HG03108 (cell line): ENCODE data around the gene CHMP6.

Experiments used
- ATAC-seq: cut with Tn5 transposase; IDR thresholded peaks from one replicate; pipeline ENCODE4 v1.9.1; 2021; ENCODE audit warnings: moderate library complexity; ENCODE audit not compliant: unreplicated experiment

CHMP6 gene

DNA sequence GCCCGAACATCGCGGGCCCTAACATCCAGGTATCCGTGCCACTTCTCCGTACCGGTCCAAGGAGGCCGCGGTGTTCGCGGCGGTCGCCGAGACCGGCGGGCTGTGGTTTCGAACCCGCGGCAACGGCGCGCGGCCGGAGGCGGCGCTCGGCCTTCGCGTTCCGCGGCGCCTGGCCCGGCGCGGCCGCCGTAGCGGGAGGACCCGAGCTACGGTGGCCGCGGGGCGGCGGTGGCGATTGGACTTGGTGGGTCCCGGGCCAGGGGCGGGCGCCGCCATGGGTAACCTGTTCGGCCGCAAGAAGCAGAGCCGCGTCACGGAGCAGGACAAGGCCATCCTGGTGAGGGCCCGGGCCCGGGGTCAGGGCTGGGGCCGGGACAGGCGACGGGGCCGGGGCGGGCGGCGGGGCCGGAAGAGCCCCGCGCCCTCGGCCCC lies at the start of gene CHMP6:
Gene CHMP6, plus strand, starts transcription at position 197 of the 432 bp plus-strand sequence. Its CDS starts 78 bp downstream, at position 275.
- ATAC-seq: no peak

DNA sequence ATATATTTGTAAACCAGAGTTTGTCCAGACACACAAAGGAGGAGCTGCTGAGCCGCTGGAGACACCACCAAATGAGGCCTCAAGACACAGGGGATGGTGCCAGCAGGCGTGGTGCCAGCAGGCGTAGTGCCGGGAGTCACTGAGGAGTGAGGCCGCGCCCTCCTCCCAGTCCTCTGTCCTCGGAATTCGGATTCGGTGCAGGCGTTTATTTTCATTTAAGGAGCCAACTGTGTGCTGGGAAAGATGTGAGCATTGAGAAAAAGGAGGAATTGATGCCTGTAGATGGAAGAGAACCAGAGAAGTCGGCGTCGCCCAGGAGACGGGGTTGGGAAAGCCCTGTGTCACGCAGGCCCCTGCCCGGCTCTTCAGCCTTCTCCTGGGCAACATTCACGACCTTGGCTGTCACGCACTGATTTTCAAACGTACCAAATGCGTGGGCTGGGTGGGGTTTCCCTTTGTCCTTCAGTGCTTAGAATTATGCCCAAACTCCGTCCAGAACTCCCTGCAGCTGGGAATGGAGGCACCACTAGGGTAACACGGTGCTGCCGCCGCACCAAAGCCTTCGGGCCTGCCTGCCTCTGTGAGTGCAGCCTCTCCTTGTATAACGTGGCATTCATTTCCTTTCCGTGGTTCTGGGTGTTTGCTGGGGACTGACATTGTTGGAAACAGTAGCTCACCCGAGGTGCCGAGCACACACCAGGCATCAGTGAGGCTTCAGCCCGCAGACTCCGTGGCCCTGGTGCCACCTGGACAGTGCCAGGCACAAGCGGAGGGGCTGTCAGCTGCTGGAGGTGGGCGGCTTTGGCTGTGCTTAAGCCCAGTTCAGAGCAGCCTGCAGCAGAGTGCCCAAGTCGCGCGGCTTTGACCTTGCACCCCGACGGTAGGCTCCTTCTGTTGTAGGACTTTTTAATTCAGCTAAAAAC lies 49.0 kb upstream of the CHMP6 start:
- ATAC-seq: no peak

DNA sequence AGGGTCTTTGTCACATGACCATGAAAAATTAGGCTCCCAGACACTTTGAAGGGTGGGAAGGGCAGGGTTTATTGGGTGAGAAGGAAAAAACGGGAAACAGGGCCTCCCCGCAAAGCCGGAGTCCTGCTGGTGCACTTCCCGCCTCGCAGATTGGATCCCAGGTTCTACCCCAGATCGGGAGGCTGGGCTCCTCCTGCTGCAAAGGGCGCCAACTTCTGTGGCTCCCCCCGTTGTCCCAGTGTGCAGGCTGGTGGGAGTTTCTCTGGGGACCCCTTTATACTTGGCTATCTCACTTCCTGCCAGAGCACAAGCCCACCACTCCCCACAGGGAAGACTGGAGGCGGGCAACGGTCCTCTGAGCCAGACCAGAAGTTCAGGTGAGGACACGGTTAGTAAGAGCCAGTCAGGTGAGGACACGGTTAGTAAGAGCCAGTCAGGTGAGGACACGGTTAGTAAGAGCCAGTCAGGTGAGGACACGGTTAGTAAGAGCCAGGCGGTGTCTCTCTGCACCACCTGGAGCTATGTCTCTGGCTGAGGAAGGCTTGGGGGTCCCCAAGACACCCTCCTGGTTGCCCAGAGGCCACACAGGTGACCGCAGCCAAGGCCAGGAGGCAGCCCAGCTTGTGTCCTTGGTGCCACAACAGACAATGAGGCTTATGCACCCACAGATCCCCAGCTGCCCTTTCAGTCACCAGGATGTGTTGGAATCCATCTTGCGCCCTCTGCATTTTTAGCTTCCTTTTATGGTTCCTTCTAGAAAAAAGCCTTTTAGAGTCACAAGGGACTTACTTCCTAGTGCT lies 48.1 kb upstream of the CHMP6 start:
- no peak for ATAC-seq

DNA sequence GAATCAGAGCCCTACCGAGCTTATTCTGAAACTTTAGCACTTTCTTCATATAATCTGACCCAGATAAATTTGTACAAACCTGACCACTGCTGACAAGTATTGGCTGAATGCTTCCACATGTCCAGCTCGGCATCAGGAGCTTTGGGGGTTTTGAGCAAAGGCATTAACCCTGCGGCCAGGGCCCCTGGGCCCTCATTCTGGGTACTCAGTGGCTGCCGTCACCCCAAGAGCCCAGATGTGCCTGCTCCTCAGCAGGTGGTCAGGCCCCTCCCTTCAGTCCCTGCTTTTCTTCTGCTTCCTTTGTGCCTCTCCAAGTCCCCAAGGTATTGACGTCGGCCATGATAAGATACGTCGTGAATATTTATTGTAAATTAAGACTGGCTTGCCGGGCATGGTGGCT lies 47.3 kb upstream of the CHMP6 start:
- ATAC-seq: no peak

DNA sequence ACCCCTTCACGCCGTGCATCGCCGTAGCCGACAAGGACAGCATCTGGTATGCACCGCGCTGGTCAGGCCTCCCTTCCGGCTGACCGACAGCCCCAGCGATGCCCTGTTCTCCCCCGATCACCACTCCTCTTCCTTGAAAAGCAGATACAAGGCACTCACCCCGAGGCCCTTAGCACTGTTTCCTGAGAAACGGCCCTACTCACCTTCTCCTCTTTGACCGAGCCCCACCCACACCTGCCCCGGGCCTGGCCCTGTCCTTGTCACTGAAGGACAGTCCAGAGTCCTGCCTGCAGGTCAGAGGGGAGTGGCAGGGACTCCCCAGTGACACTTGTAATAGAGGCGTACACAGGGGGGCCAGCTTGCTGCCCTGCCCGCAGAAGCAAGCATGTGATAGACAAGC lies 45.9 kb upstream of the CHMP6 start:
- no peak for ATAC-seq

DNA sequence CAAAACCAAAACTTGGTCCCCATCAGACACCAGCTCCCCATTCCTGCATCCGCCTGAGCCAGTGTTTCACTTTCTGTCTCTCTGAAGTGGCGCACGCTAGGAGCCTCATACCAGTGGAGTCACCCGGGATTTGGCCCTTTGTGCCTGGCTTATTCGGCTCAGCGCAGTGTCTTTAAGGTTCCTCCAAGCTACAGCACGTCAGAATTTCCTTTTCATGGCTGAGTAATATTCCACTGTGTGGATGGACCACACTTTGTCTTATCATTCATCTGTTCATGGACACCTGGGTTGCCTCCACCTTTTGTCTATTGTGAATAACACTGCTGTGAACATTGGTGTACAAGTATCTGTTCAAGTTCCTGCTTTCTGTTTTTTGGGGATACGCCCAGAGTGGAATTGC lies 45.2 kb upstream of the CHMP6 start:
- ATAC-seq: no peak

DNA sequence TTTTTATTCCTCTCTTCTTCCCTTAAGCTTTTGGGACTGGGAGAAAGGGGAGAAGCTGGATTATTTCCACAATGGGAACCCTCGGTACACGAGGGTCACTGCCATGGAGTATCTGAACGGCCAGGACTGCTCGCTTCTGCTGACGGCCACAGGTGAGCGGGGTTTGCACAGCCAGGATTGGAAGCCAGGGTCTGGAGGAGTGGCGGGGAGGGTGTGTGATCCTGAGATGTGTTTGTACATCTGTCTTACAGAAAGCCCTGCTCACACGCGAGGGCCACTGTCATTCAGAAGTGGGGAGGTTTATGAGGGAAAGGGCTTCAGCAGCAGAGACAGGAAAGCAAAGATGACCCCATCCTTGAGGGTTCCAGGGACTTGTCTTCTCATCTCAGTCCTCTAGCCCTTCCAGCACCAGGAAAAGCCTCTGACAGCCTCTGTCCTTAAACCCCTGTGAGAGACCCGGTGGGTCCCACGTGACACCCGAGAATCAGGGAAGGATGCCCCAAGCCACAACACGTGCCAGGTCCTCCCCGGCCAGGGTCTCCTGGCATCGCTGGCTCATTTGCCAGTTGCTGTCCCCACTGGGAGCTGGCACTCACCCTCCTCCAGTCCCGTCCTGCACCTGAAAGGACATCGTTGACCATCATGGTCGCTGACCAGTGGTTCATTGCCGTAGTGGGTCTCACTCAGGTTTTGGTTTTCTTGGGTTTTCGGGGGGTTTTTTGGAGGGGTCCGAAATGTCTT lies 44.3 kb upstream of the CHMP6 start:
- ATAC-seq: no peak

DNA sequence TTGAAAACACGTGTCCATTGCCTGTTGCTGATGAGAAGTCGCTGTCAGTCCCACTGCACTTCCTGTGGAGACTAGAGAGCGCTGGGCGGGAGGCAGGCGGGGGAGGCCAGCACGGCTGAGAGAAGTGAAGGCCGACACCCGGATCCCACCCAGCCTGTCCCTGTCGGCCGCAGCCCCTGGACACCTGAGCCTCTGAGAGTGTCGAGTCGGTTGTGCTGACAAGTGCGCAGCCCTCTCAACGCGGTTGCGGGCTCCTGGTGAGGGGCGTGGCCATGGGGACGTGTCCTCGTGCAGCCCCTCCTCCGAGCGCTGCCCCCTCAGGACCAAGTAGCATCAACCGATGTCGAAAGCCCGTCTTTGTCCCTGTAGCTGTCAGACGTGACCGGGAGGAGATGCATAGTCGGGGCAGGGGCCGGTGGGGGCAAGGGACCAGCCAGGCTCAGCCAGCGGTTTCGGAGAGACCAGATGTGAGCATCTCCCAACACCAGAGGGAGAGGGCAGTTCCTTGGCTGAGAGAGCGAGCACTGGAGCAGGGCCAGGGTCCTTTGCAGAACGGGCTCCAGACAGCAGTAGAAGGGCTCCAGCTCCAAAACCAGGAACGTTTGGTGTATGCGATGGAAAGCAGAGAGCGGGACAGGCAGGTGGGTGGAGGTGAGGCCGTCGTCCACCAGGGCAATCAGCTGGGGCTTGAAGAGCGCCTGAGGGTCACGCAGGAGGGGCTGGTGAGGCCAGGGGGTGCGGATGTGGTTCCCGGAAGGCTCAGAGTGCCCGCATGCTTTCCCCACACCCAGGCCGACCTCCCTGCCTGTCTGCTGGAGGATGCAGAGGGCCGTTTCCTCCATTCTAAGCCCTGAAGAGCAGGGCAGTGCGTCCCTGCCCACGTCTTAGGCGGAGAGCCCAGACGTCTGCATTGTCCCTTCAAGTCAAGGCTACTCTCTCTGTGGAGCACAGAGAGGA lies 43.3 kb upstream of the CHMP6 start:
- no peak for ATAC-seq

DNA sequence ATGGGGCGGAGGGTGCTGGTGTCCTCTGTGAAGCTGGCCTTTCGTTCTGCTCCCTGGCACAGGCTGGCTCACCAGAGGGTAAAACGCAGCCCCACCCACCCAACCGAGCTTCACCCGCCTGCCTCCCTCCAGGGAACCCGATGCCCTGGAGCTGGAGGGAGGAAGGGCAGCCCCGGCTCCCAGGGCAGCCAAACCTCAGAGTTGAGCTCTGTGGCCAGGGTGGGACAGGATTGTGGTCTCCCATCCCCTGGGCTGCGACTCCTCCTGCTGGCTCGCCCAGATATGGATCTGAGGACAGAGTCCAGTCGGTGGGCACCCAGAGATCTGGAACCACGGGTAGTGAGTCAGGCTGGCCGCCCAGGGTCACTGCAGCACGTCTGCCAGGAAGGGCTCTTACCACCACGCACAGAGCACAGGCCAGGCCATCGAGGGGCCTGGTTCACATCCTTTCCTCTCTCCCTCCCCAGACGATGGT lies 42.6 kb upstream of the CHMP6 start:
- ATAC-seq: no peak

DNA sequence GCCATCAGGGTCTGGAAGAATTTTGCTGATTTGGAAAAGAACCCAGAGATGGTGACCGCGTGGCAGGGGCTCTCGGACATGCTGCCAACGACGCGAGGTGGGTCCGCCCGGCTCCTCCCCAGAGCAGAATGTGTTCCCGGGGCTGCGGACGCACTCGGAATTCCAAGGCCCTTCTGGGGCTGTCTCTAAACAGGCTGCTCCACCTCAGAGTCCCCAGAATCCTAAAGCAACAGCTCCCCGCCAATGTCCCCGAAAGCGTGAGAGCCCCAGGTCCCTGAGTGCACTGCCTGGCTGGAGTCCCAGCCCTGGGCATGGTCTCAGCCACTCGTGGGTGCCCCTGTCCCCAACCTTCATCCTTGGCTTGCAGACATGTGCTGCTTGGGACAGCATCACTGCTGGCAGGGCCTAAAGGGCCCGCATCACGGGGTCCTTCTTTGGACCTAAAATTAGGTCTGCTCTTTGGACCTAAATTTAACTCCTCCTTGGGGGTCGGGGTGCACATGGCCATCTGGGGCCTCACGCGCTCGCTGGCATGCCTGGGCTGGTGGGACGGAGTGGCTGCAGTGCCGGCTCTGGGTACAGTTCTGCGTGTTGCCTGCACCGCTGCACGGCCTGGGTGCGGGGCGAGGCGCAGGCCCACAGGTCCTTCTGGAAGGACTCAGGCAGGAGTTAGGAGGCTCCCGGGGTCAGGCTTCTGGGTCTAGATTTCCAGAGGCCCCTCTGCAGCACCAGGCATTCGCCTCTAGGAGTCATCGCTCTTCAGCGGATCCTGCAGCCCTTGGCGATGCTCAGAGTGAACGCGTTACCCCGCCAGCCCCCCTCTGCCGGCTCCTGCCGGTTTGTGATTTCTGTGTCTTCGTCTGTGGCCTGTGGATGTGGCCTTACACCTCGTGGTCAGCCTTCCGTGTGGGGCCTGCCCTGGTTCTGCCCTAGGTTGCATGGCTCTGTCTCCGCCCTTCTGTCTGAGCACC lies 41.9 kb upstream of the CHMP6 start:
- ATAC-seq: no peak

DNA sequence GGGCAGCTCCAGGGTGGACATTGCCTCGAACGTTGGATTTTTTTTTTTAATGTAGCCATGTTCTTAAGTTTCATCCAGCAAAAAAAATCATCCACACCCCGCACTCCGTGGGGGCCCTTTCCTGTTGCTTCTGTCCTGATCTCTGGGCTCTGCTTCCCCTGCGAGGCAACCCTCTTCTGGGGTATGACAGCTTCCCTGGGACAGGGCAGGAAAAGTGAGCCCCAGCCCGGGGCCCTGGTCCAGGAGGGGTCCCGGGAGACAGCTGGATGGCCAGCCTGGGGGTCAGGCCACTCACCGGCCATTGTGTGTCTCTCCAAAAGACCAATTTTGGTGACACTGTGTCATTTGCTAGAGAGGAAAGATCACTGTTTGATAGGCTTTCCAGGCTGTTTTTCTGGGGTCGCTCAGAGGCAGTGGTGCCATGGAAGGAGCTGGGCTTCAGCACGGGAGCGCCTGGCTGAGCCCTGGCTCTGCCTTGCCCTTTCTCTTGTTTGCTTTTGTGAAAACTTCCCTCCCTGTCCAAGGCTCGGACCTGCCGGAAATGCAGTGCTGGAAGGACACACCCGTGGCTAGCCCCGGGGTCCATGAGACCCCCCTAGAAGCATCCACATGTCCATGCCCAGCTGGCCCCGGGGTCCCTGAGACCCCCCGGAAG lies 41.0 kb upstream of the CHMP6 start:
- ATAC-seq: no peak

DNA sequence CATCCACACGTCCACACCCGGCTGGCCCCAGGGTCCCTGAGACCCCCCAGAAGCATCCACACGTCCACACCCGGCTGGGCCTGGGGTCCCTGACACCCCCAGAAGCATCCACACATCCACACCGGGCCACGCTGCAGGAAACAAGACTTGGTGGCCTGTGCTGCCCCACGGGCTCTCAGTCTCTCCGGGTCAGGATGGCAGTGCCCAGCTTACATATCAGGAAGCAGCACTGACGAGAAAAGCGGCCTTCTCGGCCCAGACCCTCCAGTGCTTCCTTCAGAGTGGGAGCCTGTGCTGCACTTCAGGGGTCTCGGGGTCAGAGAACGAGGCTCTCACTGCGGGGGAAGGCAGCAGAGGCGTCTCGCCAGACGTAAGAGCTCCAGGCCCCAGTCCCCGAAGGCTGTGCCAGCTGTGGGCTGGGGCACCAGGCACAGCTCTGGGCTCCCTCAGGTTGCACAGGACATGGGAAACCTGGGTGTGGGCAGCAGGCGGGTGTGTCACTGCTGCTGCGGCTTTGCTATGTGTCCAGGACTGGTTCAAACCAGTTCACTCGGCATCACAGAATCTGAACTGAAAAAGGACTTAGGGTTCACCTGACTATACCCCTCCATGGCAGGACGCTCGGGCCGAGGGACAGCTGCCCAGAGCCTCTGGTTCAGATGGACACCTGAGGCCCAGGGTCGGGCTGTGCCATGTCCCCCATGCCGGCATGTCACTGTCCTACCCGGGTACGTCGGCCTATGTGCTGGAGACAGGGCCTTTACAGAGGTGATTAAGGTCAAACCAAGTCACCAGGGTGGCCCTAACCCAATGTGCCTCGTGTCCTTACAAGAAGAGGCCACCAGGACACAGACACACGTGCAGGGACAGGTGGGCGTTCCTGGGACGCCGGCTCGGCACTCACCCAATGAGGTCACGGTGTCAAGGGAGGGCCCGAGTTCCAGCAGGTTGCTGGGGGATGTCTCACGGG lies 40.2 kb upstream of the CHMP6 start:
- no peak for ATAC-seq

DNA sequence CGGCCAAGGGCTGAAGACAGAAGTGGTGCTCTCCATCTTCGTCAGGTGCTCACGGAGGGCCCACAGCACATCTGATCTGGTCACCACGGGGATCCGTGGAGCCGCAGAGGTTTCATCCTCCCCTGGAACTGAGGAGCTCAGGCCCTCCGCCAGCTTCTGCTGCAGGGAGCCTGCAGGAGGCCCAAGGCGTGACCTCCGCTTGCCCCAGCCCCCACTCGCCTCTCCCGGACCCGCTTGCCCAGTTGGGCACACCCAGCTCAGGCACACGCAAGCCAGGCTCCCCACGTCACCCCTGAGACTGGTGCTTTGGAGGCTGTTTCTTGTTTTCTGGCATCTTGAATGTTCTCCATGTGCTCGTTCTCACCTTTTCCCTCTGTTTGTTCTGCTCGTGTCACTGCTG lies 39.4 kb upstream of the CHMP6 start:
- ATAC-seq: no peak

DNA sequence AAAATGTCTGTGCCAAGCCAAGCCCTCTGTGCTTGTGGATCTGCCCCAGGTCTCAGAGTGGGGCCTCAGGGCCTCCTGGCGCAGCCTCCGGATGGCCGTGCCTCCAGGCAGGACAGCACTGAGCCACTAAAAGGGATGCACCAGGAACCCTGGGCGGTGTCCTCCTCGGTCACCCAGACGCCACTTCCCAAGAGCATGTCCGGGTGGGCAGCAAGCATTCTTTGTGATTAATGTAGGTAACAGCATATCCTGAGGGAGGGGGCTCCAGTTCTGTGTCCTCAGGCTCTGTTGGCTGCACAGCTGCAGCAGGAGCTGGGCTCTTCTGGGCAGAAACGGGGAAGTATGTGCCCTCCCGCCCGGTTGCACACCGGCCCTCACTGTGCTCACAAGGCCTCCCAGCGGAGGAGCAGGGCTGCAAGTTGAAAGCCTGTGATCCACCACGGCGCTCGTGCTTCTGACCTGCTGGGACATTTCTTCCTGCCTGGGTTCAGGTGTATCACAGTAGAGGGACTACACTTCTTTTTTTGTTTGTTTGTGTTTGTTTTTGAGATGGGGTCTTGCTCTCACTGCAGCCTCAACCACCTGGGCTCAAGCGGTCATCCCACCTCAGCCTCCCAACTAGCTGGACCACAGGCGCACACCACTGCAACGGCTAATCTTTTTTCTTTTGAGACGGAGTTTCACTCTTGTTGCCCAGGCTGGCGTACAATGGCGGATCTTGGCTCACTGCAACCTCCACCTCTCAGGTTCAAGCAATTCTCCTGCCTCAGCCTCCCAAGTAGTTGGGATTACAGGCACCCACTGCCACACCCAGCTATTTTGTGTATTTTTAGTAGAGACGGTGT lies 37.9 kb upstream of the CHMP6 start:
- no peak for ATAC-seq

DNA sequence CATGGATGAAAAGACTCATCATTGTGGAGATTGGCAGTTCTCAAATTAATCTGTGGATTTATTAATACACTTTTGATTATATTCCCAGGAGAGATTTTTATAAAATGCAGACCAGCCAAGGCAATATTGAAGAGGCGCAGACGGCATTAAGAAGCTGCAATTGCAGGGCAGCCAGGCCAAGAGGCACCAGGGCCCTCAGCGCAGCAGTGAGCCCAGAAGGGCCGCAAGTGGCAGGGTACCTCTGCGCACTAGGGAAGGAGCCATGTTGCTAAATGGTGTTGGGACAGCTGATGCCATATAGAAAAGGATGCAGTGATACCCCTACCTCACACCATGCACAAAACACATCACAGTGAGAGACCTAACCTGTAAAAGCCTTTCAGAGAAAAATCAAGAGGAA lies 36.6 kb upstream of the CHMP6 start:
- no peak for ATAC-seq

DNA sequence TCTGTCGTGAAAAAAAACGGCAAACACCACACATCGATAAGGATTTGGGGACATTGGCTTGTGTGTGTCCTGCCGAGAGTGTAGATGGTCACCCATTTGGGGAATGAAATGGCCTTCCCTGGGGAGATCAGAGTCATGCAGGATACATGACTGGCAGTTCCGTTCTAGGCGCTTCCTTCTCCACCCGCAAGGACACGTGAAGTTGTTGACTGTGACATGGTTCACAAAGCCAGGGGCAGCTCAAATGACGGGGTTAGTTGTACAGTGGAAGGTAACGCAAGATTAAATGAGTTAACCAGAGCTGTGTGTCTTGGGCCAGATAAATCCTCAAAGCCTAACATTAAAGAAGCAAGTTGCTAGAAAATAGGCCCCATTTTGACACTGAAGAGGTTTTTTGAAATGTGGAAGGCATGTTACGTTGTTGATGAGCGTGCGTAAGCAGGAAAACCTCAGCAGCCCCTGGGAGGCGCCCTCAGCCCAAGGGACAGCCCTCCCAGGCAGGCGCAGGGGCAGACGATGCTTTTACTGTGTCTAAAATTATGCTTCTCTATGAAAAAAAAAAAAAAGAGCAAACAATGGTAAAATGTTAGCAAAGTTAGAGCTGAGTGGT lies 35.9 kb upstream of the CHMP6 start:
- ATAC-seq: no peak
